ENCODE measurements around the gene GLT6D1.

GLT6D1 gene

GRCh38 chr9:135591506-135592330, 47.6 kb downstream of the GLT6D1 start:
- no peak overlapping the region for H3K27ac ChIP-seq (replicated peaks)
- no peaks in the 10 kb centered on the region for H3K27me3 ChIP-seq (ENCODE audit: insufficient read depth, poor library complexity, severe bottlenecking)
- no peak overlapping the region for H3K4me3 ChIP-seq (replicated peaks; ENCODE audit: insufficient read depth, low read length)
- no peak for DNase-seq (ENCODE audit: low read depth in 1 of 2, low spot score in 1 of 2)
- TF ChIP-seq CTCF (IDR thresholded peaks at IDR 0.05; ENCODE audit: insufficient read depth, low read length): no peak
- TF ChIP-seq POLR2AphosphoS5 (IDR thresholded peaks at IDR 0.05; ENCODE audit: low read depth): no peak
- no peak for TF ChIP-seq GABPA (IDR thresholded peaks at IDR 0.05; ENCODE audit: low read depth)
- no peak for TF ChIP-seq SPI1 (IDR thresholded peaks at IDR 0.05; ENCODE audit: borderline replicate concordance, low read depth)

GRCh38 chr9:135590486-135591079, 48.8 kb downstream of the GLT6D1 start:
- TF ChIP-seq REST (IDR thresholded peaks at IDR 0.05; ENCODE audit: insufficient replicate concordance, low read depth) (no peak), SPI1 (IDR thresholded peaks at IDR 0.05; ENCODE audit: borderline replicate concordance, low read depth) (no peak), GABPA (IDR thresholded peaks at IDR 0.05; ENCODE audit: low read depth) (no peak)
- Histone ChIP-seq H3K27me3 (ENCODE audit: insufficient read depth, poor library complexity, severe bottlenecking) (no peaks in the 10 kb centered on the region), H3K4me3 (replicated peaks; ENCODE audit: insufficient read depth, low read length) (no peak overlapping the region), H3K27ac (replicated peaks) (no peak overlapping the region)
- DNase-seq (ENCODE audit: low read depth in 1 of 2, low spot score in 1 of 2): no peak

GRCh38 chr9:135589596-135590485, 49.5 kb downstream of the GLT6D1 start:
- no peak for TF ChIP-seq GABPA (IDR thresholded peaks at IDR 0.05; ENCODE audit: low read depth)
- TF ChIP-seq POLR2AphosphoS5 (IDR thresholded peaks at IDR 0.05; ENCODE audit: low read depth): no peak
- TF ChIP-seq CTCF (IDR thresholded peaks at IDR 0.05; ENCODE audit: insufficient read depth, low read length): no peak
- TF ChIP-seq REST (IDR thresholded peaks at IDR 0.05; ENCODE audit: insufficient replicate concordance, low read depth): no peak
- no peak for TF ChIP-seq SPI1 (IDR thresholded peaks at IDR 0.05; ENCODE audit: borderline replicate concordance, low read depth)

More at GRCh38 chr9:135589596-135590485, 49.5 kb downstream of the GLT6D1 start:
- no peak for DNase-seq (ENCODE audit: low read depth in 1 of 2, low spot score in 1 of 2)
- peaks cover 2% of the 10 kb centered on the region for H3K27me3 ChIP-seq (ENCODE audit: insufficient read depth, poor library complexity, severe bottlenecking)
- H3K27ac ChIP-seq (replicated peaks): no peak overlapping the region
- no peak overlapping the region for H3K4me3 ChIP-seq (replicated peaks; ENCODE audit: insufficient read depth, low read length)
